NB4 (cell line): ENCODE results near the gene CKB.

Source experiments
- MYC ChIP-seq: IDR thresholded peaks from 2 replicates; pipeline ENCODE4 v1.6.1; 2011; ENCODE audit warnings: low read depth, low read length
- POLR2A ChIP-seq: IDR thresholded peaks from 2 replicates; pipeline ENCODE4 v1.6.1; 2011; ENCODE audit warnings: mild to moderate bottlenecking; ENCODE audit not compliant: insufficient read length; ENCODE audit errors: extremely low read depth
- TF ChIP-seq, protein P1 (sequence below): IDR thresholded peaks from one replicate; pipeline ENCODE4 v1.5.1; 2012; ENCODE audit warnings: low read depth, low read length

DNA sequence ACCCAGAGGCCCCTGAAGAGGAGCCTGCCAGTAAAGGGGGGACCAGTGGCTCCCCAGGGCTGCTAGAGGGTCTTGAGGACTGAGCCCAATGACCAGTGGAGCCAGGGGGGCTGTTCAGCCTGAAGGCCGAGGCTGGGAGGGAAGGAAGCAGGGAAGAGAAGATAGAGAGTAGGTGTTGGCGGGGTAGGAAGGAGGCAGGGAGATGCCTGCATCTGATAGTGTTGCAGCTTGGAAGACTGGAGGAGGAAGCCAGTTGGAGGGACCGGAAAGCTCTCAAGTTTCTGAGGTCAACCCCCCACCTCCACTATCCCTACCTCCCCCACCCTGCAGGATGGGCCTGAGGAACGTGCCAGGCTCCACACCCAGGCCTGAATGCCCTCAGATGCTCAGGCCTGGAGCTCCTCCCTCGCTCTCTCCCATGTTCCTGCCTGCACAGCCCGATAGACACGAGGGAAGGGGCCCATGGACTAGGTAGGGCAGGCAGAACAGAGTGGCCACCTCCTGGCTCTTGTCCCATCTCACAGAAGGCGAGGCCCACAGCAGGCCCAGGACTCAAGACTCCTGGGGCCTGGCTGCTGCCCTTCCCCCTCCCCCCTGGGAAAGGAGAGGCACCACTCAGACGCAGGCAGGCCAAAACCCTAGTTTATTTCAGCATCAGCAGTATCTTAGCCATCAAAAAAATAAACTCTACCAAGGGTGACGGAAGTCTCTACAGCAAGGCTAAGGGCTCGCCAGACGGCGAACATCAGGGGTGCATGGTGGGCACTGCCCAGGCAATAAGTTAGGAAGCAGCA, 3.4 kb downstream of the CKB start:
- TF ChIP-seq, protein P1, sequence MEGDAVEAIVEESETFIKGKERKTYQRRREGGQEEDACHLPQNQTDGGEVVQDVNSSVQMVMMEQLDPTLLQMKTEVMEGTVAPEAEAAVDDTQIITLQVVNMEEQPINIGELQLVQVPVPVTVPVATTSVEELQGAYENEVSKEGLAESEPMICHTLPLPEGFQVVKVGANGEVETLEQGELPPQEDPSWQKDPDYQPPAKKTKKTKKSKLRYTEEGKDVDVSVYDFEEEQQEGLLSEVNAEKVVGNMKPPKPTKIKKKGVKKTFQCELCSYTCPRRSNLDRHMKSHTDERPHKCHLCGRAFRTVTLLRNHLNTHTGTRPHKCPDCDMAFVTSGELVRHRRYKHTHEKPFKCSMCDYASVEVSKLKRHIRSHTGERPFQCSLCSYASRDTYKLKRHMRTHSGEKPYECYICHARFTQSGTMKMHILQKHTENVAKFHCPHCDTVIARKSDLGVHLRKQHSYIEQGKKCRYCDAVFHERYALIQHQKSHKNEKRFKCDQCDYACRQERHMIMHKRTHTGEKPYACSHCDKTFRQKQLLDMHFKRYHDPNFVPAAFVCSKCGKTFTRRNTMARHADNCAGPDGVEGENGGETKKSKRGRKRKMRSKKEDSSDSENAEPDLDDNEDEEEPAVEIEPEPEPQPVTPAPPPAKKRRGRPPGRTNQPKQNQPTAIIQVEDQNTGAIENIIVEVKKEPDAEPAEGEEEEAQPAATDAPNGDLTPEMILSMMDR: no peak
- TF ChIP-seq POLR2A (no peak), MYC (no peak)
